ENCODE data around the gene PPP2R1A. TPM values are rescaled to one million over a fixed set of nuclear protein-coding genes. Genes with fewer than 3 reads are reported as not detected.

PPP2R1A gene
- total RNA-seq, 6 donors from 2014 or later = 90.1 to 214 (median 177) TPM

DNA sequence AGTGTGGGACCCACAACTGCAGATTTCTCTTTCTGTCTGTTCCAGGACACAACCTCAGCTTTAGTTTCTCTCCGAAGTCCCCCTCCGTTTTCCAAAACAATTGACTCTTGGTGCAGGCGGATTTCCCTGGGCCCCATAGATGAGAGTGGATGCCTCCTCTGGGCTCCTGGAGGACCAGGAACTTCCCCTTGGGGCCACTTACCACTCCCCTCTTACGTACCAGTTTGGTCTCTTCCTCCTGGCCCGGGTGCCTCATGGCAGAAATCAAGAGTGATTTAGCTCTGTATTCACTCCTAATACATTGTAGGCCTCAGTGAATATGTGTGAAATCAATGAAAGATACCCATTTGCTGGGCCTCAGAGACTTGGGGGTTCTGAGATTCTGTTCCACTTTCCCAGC is 34.4 kb downstream of the PPP2R1A start:
- Histone ChIP-seq H3K4me3 (no peak overlapping the region), H3K9me3 (no peaks in the 10 kb centered on the region), H3K36me3 (peaks cover 63 to 99% (median 89%) of the 10 kb centered on the region in 4 donors), H3K27me3 (no peaks in the 10 kb centered on the region), H3K27ac (no peak overlapping the region), H3K4me1 (no peaks in the 10 kb centered on the region)
- ATAC-seq (ENCODE audit: low FRiP score in 2 of 2) (no peak), DNase-seq (no peak)
- 90 to 93% methylated on average over 5 of the region's 5 CpGs for WGBS, 2 donors
- TF ChIP-seq EP300 (IDR thresholded peaks at IDR 0.05) = no peak
- no peak for TF ChIP-seq POLR2AphosphoS5 (IDR thresholded peaks at IDR 0.05)
- no peak for TF ChIP-seq POLR2A (IDR thresholded peaks at IDR 0.05)
- TF ChIP-seq, protein P1, sequence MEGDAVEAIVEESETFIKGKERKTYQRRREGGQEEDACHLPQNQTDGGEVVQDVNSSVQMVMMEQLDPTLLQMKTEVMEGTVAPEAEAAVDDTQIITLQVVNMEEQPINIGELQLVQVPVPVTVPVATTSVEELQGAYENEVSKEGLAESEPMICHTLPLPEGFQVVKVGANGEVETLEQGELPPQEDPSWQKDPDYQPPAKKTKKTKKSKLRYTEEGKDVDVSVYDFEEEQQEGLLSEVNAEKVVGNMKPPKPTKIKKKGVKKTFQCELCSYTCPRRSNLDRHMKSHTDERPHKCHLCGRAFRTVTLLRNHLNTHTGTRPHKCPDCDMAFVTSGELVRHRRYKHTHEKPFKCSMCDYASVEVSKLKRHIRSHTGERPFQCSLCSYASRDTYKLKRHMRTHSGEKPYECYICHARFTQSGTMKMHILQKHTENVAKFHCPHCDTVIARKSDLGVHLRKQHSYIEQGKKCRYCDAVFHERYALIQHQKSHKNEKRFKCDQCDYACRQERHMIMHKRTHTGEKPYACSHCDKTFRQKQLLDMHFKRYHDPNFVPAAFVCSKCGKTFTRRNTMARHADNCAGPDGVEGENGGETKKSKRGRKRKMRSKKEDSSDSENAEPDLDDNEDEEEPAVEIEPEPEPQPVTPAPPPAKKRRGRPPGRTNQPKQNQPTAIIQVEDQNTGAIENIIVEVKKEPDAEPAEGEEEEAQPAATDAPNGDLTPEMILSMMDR (IDR thresholded peaks at IDR 0.05) = no peak

DNA sequence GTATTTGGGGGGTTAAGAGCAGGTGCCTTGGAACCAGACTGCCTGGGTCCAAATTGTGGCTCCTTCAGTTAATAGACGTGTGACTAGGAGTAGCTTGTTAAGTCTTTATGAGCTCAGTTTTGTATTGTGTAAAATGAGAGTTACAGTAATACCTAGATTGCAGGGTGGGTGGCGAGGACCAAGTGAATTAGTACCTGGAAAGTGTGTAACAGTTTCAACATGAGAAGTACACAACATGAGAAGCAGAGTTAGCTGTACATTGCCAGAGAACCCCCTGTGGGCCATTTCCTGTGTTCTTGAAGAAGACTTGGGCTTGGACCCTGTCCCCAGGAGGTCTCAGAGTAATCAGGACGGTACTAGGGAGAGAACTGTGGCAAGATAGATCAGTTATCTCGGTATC is 36.8 kb downstream of the PPP2R1A start:
- ATAC-seq (ENCODE audit: low FRiP score in 2 of 2) (no peak), DNase-seq (no peak)
- no peak overlapping the region for H3K4me3 ChIP-seq
- H3K9me3 ChIP-seq = no peaks in the 10 kb centered on the region
- H3K27me3 ChIP-seq = no peaks in the 10 kb centered on the region
- no peak for TF ChIP-seq EP300 (IDR thresholded peaks at IDR 0.05)
- no peak for TF ChIP-seq POLR2A (IDR thresholded peaks at IDR 0.05)
- no peak for TF ChIP-seq POLR2AphosphoS5 (IDR thresholded peaks at IDR 0.05)
- TF ChIP-seq, protein P1 (IDR thresholded peaks at IDR 0.05) = no peak
- 91 to 92% methylated on average over 4 of the region's 4 CpGs for WGBS, 2 donors
- H3K27ac ChIP-seq = no peak overlapping the region
- H3K4me1 ChIP-seq = no peaks in the 10 kb centered on the region
- peaks cover 38 to 75% (median 64%) of the 10 kb centered on the region in 4 donors for H3K36me3 ChIP-seq

DNA sequence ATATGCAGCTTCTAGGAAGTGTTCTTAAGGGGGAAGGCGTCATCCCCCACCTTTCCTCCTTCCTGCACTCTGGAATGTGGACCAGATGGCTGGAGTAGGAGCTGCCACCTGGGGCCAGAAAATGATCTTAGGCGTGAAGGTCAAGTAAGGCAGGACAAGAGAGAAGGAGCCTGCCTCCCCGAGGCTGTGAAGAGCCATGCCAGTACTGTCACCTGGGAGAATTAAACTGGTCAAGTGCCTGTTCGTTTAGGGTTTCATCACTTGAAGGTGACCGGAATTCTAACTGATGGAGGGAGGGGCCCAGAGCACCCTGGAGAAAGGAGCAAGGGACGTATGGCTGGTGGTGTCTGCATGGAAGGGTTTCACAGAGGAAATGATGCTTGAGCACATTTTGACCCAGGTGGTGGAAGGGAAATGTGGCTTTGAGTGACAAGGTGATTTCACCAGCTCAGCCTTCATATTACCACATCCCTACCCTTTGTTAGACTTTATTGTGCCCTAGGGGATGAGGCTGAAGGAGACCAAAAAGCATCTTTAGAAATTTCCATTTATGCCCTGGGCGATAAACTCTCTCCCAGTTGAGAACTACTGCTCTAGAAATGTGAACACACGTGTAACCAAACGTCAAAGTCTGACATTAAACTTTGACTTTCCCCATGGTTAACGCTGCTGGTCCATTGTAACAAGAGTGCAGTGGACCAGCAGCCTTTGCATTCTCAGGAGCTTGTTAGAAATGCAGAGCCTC is 37.5 kb downstream of the PPP2R1A start:
- DNase-seq = no peak
- WGBS, 2 donors = 81 to 85% methylated on average over 10 of the region's 10 CpGs
- peaks cover 31 to 68% (median 57%) of the 10 kb centered on the region in 4 donors for H3K36me3 ChIP-seq
- H3K9me3 ChIP-seq = no peaks in the 10 kb centered on the region
- no peak for ATAC-seq (ENCODE audit: low FRiP score in 2 of 2)
- no peak for TF ChIP-seq POLR2AphosphoS5 (IDR thresholded peaks at IDR 0.05)
- no peak for TF ChIP-seq POLR2A (IDR thresholded peaks at IDR 0.05)
- TF ChIP-seq, protein P1 (IDR thresholded peaks at IDR 0.05) = no peak
- TF ChIP-seq EP300 (IDR thresholded peaks at IDR 0.05) = no peak
- H3K4me1 ChIP-seq = no peaks in the 10 kb centered on the region
- no peak overlapping the region for H3K27ac ChIP-seq
- no peaks in the 10 kb centered on the region for H3K27me3 ChIP-seq
- H3K4me3 ChIP-seq = no peak overlapping the region

DNA sequence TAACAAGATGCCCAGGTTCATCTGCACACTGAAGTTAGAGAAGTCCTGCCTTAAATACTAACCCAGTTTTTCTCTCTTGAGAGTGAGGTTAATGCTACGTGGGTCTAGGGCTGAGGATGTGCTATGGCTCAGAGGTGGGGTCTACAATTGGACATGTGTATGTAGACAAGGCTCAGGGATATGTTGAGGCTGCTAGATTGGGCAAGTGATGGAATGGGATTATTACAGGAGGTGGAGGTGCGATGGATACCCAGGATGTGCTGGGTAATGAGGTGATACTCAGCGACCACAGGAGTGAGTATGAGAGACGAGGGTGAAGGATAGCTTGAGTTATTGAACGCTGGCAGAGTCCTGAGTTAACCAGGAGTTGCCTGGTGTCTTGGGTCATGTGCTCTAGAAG is 38.1 kb downstream of the PPP2R1A start:
- Histone ChIP-seq H3K4me3 (no peak overlapping the region), H3K27ac (no peak overlapping the region), H3K9me3 (no peaks in the 10 kb centered on the region), H3K4me1 (no peaks in the 10 kb centered on the region), H3K27me3 (no peaks in the 10 kb centered on the region), H3K36me3 (peaks cover 27 to 62% (median 52%) of the 10 kb centered on the region in 4 donors)
- 81 to 94% methylated on average over 5 of the region's 5 CpGs for WGBS, 2 donors
- DNase-seq (no peak), ATAC-seq (ENCODE audit: low FRiP score in 2 of 2) (peak in 1 of 2 donors; percentile 25)
- TF ChIP-seq POLR2AphosphoS5 (IDR thresholded peaks at IDR 0.05) = no peak
- TF ChIP-seq, protein P1 (IDR thresholded peaks at IDR 0.05) = no peak
- TF ChIP-seq EP300 (IDR thresholded peaks at IDR 0.05) = no peak
- TF ChIP-seq POLR2A (IDR thresholded peaks at IDR 0.05) = no peak

DNA sequence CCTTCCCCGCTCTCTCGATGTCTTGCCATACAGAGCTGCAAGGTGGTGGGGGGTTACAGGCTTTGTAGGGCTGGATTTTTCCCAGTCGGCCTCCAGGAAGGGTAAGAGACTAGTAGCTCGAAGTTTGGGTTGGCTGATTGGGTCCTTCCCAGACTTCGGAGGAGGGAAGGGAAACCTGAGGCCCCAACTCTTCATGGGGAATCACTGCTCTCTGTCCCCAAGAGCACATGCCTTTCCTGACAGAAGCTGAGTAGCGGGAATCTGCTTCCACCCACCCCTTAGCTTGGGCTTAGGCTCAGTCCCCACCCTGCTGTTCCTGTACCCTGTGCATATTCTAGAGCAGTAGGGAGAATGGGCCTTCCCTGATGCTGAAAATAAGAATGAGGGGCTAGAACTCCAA is 39.7 kb downstream of the PPP2R1A start:
- H3K9me3 ChIP-seq = no peaks in the 10 kb centered on the region
- no peak overlapping the region for H3K4me3 ChIP-seq
- H3K4me1 ChIP-seq = no peaks in the 10 kb centered on the region
- DNase-seq (no peak), ATAC-seq (ENCODE audit: low FRiP score in 2 of 2) (no peak)
- H3K27ac ChIP-seq = no peak overlapping the region
- WGBS, 2 donors = 84 to 95% methylated on average over 6 of the region's 6 CpGs
- TF ChIP-seq, protein P1 (IDR thresholded peaks at IDR 0.05) = no peak
- TF ChIP-seq POLR2A (IDR thresholded peaks at IDR 0.05) (no peak), EP300 (IDR thresholded peaks at IDR 0.05) (no peak), POLR2AphosphoS5 (IDR thresholded peaks at IDR 0.05) (no peak)
- no peaks in the 10 kb centered on the region for H3K27me3 ChIP-seq
- H3K36me3 ChIP-seq = peaks cover 27 to 46% (median 38%) of the 10 kb centered on the region in 4 donors

All from upper lobe of left lung (tissue), 6 donors.